K562 (cell line): ENCODE results near the gene FAM53B. TPM values are rescaled to one million over a fixed set of nuclear protein-coding genes. Genes with fewer than 3 reads are reported as not detected.

Experiments used
- ATAC-seq: fragments of 200-7000 bp; cut with Tn5 transposase; 3 replicates; pipeline ENCODE4 v1.9.1; 2020; ENCODE audit warnings: moderate library complexity
- BruUV-seq: library from RNA; stranded (reverse); fragments of 400-500 nt; replicated peaks from 2 replicates; lab custom pipeline; 2021; lab: Mats Ljungman, UMichigan
- CTCF ChIA-PET: fragments of 300-600 bp; formaldehyde crosslinking; extraction: SDS; loops from one replicate; lab custom pipeline; 2021; ENCODE audit warnings: low intra/inter-chr PET ratio; lab: Yijun Ruan, JAX
- POLR2A ChIA-PET: fragments of 300-600, 350-650 bp; sonication (Branson Sonifier 250); formaldehyde crosslinking; extraction: SDS; loops from one replicate; lab custom pipeline; 2021; ENCODE audit warnings: antibody characterized with exemption, inconsistent platforms; lab: Yijun Ruan, JAX
- DNase-seq, 4 experiments: peaks; one replicate each; pipeline versions ENCODE4 v3.0.0 to v3.0.0-alpha.2; 2011 to 2018; ENCODE audit warnings: low spot score in 3 of 4, mixed read lengths in 3 of 4; ENCODE audit errors: extremely low read depth in 1 of 4
- FAIRE-seq: peaks from 2 replicates; lab custom pipeline; 2011; peaks lifted over from hg19 to GRCh38; lab: Jason Lieb, UNC
- H2AFZ ChIP-seq: 2 replicates; pipeline ENCODE4 v1.6.0; 2011; ENCODE audit warnings: low read depth, low read length, control low read depth, inconsistent platforms
- H3K27ac ChIP-seq: fragments of 200-600 bp; 3 replicates; pipeline ENCODE4 v1.8.0; 2011; ENCODE audit warnings: low read depth, mild to moderate bottlenecking, control low read depth, inconsistent platforms, low read length, moderate library complexity, mixed read lengths; ENCODE audit errors: extremely low read depth
- H3K27me3 ChIP-seq, 2 experiments: fragments of 300-600 bp in 1 of 2; 2 replicates in 1 of 2; 3 replicates in 1 of 2; pipeline versions ENCODE4 v1.6.0 to v1.8.0; 2011; ENCODE audit warnings: inconsistent platforms in 2 of 2, low read length in 2 of 2, mild to moderate bottlenecking in 1 of 2, mixed read lengths in 1 of 2, moderate library complexity in 1 of 2; ENCODE audit not compliant: control insufficient read depth in 2 of 2, insufficient read depth in 2 of 2
- H3K36me3 ChIP-seq: fragments of 300-600 bp; 3 replicates; pipeline ENCODE4 v1.8.0; 2011; ENCODE audit warnings: mild to moderate bottlenecking, low read length, inconsistent platforms; ENCODE audit not compliant: control insufficient read depth, insufficient read depth
- H3K4me1 ChIP-seq, 2 experiments: fragments of 200-600 bp in 1 of 2; replicated peaks in 1 of 2; 2 replicates in 1 of 2; 3 replicates in 1 of 2; pipeline versions ENCODE4 v1.5.1 to v1.8.0; 2011; ENCODE audit warnings: inconsistent platforms in 2 of 2, low read length in 2 of 2, mild to moderate bottlenecking in 1 of 2, mixed read lengths in 1 of 2, moderate library complexity in 1 of 2; ENCODE audit not compliant: control insufficient read depth in 2 of 2, insufficient read depth in 2 of 2
- H3K4me2 ChIP-seq: 2 replicates; pipeline ENCODE4 v1.6.1; 2011; ENCODE audit warnings: low read length, control low read depth, inconsistent platforms, mixed read lengths; ENCODE audit not compliant: insufficient read depth
- H3K4me3 ChIP-seq: fragments of 200-600 bp; sonication (generic), shearing (Covaris generic); 2 replicates; pipeline ENCODE4 v1.5.1; 2016; ENCODE audit warnings: control low read depth, inconsistent platforms
- H3K79me2 ChIP-seq: fragments of 200-600 bp; 3 replicates; pipeline ENCODE4 v1.8.0; 2011; ENCODE audit warnings: low read length, inconsistent platforms; ENCODE audit not compliant: control insufficient read depth, insufficient read depth
- H3K9ac ChIP-seq, 2 experiments: 2 replicates each; pipeline versions ENCODE4 v1.6.0 to v1.6.1; 2011; ENCODE audit warnings: low read depth in 2 of 2, low read length in 2 of 2, control low read depth in 1 of 2, inconsistent platforms in 1 of 2, mild to moderate bottlenecking in 1 of 2, mixed read lengths in 1 of 2; ENCODE audit not compliant: insufficient read depth in 1 of 2
- H3K9me1 ChIP-seq: one replicate; pipeline ENCODE4 v1.6.0; 2011; ENCODE audit warnings: inconsistent platforms, mild to moderate bottlenecking, low read length, moderate library complexity; ENCODE audit not compliant: control insufficient read depth, insufficient read depth
- H3K9me3 ChIP-seq: replicated peaks from 2 replicates; pipeline ENCODE4 v1.5.1; 2011; ENCODE audit warnings: low read depth, low read length, inconsistent platforms; ENCODE audit not compliant: control insufficient read depth, insufficient read depth
- H4K20me1 ChIP-seq: replicated peaks from 2 replicates; pipeline ENCODE4 v1.6.1; 2011; ENCODE audit warnings: low read length, inconsistent platforms, mixed read lengths; ENCODE audit not compliant: control insufficient read depth, insufficient read depth
- BMI1 ChIP-seq: fragments of 150-350 bp; IDR thresholded peaks from 2 replicates; pipeline ENCODE4 v1.6.1; 2014; ENCODE audit warnings: low read length
- GABPB1 ChIP-seq: sonication (generic); formaldehyde crosslinking; IDR thresholded peaks from 2 replicates; pipeline ENCODE4 v1.8.0; 2022; ENCODE audit warnings: mild to moderate bottlenecking, missing genetic modification reagents
- HDAC2 ChIP-seq: fragments of 450-650 bp; IDR thresholded peaks from 2 replicates; pipeline ENCODE4 v1.6.1; 2016; ENCODE audit warnings: mild to moderate bottlenecking
- HNRNPH1 ChIP-seq: fragments of 200-400 bp; formaldehyde crosslinking; optimal IDR thresholded peaks from 2 replicates; pipeline ENCODE3; 2017; ENCODE audit warnings: low read depth, mild to moderate bottlenecking, low read length, moderate library complexity
- NELFE ChIP-seq: IDR thresholded peaks from 2 replicates; pipeline ENCODE4 v1.6.1; 2011; ENCODE audit warnings: mild to moderate bottlenecking; ENCODE audit not compliant: insufficient read depth, insufficient read length
- PATZ1 ChIP-seq: fragments of 250-450 bp; sonication (Bioruptor Pico); IDR thresholded peaks from 2 replicates; pipeline ENCODE4 v1.5.0; 2020; ENCODE audit warnings: mild to moderate bottlenecking, borderline replicate concordance
- SP2 ChIP-seq: IDR thresholded peaks from 2 replicates; pipeline ENCODE4 v1.6.1; 2011; ENCODE audit warnings: mild to moderate bottlenecking, low read depth, low read length, moderate library complexity; ENCODE audit not compliant: poor library complexity, severe bottlenecking; ENCODE audit errors: extremely low read depth
- TFE3 ChIP-seq: fragments of 450-650 bp; formaldehyde crosslinking; IDR thresholded peaks from 2 replicates; pipeline ENCODE4 v1.4.0; 2020; ENCODE audit warnings: mild to moderate bottlenecking, mixed read lengths
- ZNF175 ChIP-seq: fragments of 200-800 bp; sonication (Bioruptor generic); IDR thresholded peaks from 2 replicates; pipeline ENCODE4 v1.6.1; 2016; ENCODE audit warnings: low read depth, mild to moderate bottlenecking, missing genetic modification characterization, missing compliant biosample characterization
- WGBS: fragments of 100-300 bp; shearing (Covaris generic); methylation state at CpG from one replicate; pipeline ENCODE4 v1.1.6; 2016; ENCODE audit warnings: low coverage, mixed read lengths; ENCODE audit not compliant: insufficient coverage; ENCODE audit errors: missing lambda C conversion rate; 5-methylcytosine and 5-hydroxymethylcytosine counted together
- in situ Hi-C: fragments of 300-500 bp; cut with MboI; formaldehyde crosslinking; loops from 4 replicates; pipeline ENCODE4 v1.15.0; 2018; ENCODE audit warnings: inconsistent platforms, mixed read lengths
- intact Hi-C: fragments of 100-400 bp; cut with micrococcal nuclease; formaldehyde crosslinking; loops from 2 replicates; pipeline ENCODE4 v1.14.2; 2022
- polyA plus RNA-seq, 8 experiments: library from polyadenylated mRNA; depleted of rRNA in 4 of 8; stranded (reverse) in 5 of 8; unstranded in 3 of 8; fragments of >200 nt; fragmentation: Nextera tagmentation in 2 of 8; fragmentation: Illumina TruSeq in 1 of 8; extraction: Ambion mirVana in 2 of 8; extraction: Trizol in 1 of 8; gene quantifications; 2 replicates each; pipeline versions ENCODE4 v1.2.1 to v1.2.3, GENCODE V29; 2011 to 2014; ENCODE audit warnings: inconsistent platforms in 1 of 8, missing spikeins in 1 of 8
- total RNA-seq, 7 experiments: library from RNA; depleted of rRNA in 6 of 7; stranded (reverse); fragments of >200 nt in 6 of 7; fragmentation: Illumina TruSeq in 2 of 7; extraction: Trizol in 2 of 7; gene quantifications; 2 replicates each; pipeline versions ENCODE4 v1.2.1 to v1.2.3, GENCODE V29; 2011 to 2021; ENCODE audit warnings: low replicate concordance in 1 of 7

The FAM53B gene
- total and polyA plus RNA-seq, 9 of the 15 experiments (the other 6 are each of a cell fraction or from before 2014, with no cell fraction given), result 0.03 to 16.5 (median 5.0) TPM

- H3K9me3 ChIP-seq, result no peaks in the 10 kb centered on the region
- no peak for FAIRE-seq
- no TSS peak for BruUV-seq
- in situ Hi-C loops, result no loop called here
- H3K4me1 ChIP-seq, result peaks cover 0 to 12% of the 10 kb centered on the region in 2 experiments; a peak in 3 of 5 replicates
- ATAC-seq, result no peak
- H3K4me2 ChIP-seq, result no peak overlapping the region
- H3K79me2 ChIP-seq, result no peaks in the 10 kb centered on the region
- 7% methylated on average over 17 of the region's 22 CpGs for WGBS
- no peak for TF ChIP-seq GABPB1
- TF ChIP-seq, all 486 proteins: peak for 0
- Histone ChIP-seq H3K27ac (no peak overlapping the region), H3K4me3 (no peak overlapping the region), H3K27me3 (peaks cover 6 to 55% of the 10 kb centered on the region in 2 experiments; a peak in 3 of 5 replicates), H3K36me3 (no peaks in the 10 kb centered on the region), H4K20me1 (no peaks in the 10 kb centered on the region; the same call in 1 of the 2 replicates), H2AFZ (no peak overlapping the region), H3K9ac (no peak overlapping the region; a peak in 1 of 4 replicates), H3K9me1 (no peaks in the 10 kb centered on the region)
- intact Hi-C loops, result no loop called here
- ChIA-PET POLR2A (interaction anchor here (1.2 kb wide), 1 partner anchor 8 kb away, joined by 4 read pairs; no protein-coding TSS in a partner anchor), CTCF (no interaction called here)
- DNase-seq, result no peak
Observed at GRCh38 chr10:124575107-124576035, 168.8 kb downstream of the FAM53B start.

- H3K9ac ChIP-seq, result no peak overlapping the region
- H3K27ac ChIP-seq, result no peak overlapping the region
- intact Hi-C loops (no loop called here), in situ Hi-C loops (no loop called here)
- H3K79me2 ChIP-seq, result no peaks in the 10 kb centered on the region
- H3K36me3 ChIP-seq, result no peaks in the 10 kb centered on the region
- H3K9me3 ChIP-seq, result no peaks in the 10 kb centered on the region
- H2AFZ ChIP-seq, result no peak overlapping the region
- POLR2A ChIA-PET, result interaction anchor here (0.9 kb wide), 1 partner anchor 9 kb away, joined by 4 read pairs; no protein-coding TSS in a partner anchor
- ATAC-seq, result no peak
- no peak overlapping the region for H3K4me2 ChIP-seq
- FAIRE-seq, result no peak
- no TSS peak for BruUV-seq
- no peak overlapping the region for H3K4me3 ChIP-seq
- CTCF ChIA-PET, result no interaction called here
- no peaks in the 10 kb centered on the region; the same call in 1 of the 2 replicates for H4K20me1 ChIP-seq
- peaks cover 0 to 12% of the 10 kb centered on the region in 2 experiments; a peak in 3 of 5 replicates for H3K4me1 ChIP-seq
- 13% methylated on average over 7 of the region's 14 CpGs for WGBS
- no peak for DNase-seq
- H3K9me1 ChIP-seq, result no peaks in the 10 kb centered on the region
- peaks cover 6 to 55% of the 10 kb centered on the region in 2 experiments; a peak in 3 of 5 replicates for H3K27me3 ChIP-seq
- TF ChIP-seq HDAC2, result no peak
- no peak for TF ChIP-seq SP2
- no peak for TF ChIP-seq BMI1
- TF ChIP-seq NELFE, result no peak
- TF ChIP-seq TFE3 (CRISPR knock-in tag), result no peak
- no peak for TF ChIP-seq PATZ1 (CRISPR knock-in tag)
- TF ChIP-seq HNRNPH1, result no peak
- TF ChIP-seq ZNF175 (CRISPR knock-in tag), result no peak
Observed at GRCh38 chr10:124574456-124575070, 169.6 kb downstream of the FAM53B start.
